GM10266 (cell line): ENCODE results near the gene SHROOM3.

ENCODE experiments used
- DNase-seq: peaks from one replicate; pipeline ENCODE4 v3.0.0; 2012; ENCODE audit errors: extremely low spot score
- CTCF ChIP-seq: IDR thresholded peaks from 2 replicates; pipeline ENCODE4 v1.5.1; 2012; ENCODE audit warnings: mild to moderate bottlenecking, low read depth; ENCODE audit not compliant: control insufficient read depth, insufficient read depth; ENCODE audit errors: missing control alignments

SHROOM3 gene

GRCh38 chr4:76484654-76485053 lies 49.6 kb downstream of the SHROOM3 start:
- DNase-seq = no peak
- no peak for TF ChIP-seq CTCF

GRCh38 chr4:76485450-76485849 lies 50.4 kb downstream of the SHROOM3 start:
- no peak for TF ChIP-seq CTCF
- no peak for DNase-seq

- TF ChIP-seq CTCF = no peak
- no peak for DNase-seq
Observed at GRCh38 chr4:76486588-76487276, 51.7 kb downstream of the SHROOM3 start.

- DNase-seq = no peak
- TF ChIP-seq CTCF = no peak
Observed at GRCh38 chr4:76487621-76488020, 52.6 kb downstream of the SHROOM3 start.

- no peak for TF ChIP-seq CTCF
- DNase-seq = no peak
Observed at GRCh38 chr4:76488455-76488854, 53.4 kb downstream of the SHROOM3 start.

- no peak for DNase-seq
- TF ChIP-seq CTCF = no peak
Observed at GRCh38 chr4:76488888-76489685, 54.1 kb downstream of the SHROOM3 start.

GRCh38 chr4:76489686-76490161 lies 54.7 kb downstream of the SHROOM3 start:
- DNase-seq = no peak
- no peak for TF ChIP-seq CTCF
